HG03159 (cell line): ENCODE measurements around the gene PTPN11.
"Not testable (repeated sequence)": the region's sequence is repeated elsewhere in the genome, so short reads cannot be mapped to it uniquely, and the experiment has no call there.

Experiments used
- ATAC-seq: cut with Tn5 transposase; IDR thresholded peaks from one replicate; pipeline ENCODE4 v1.9.1; 2021; ENCODE audit warnings: mild to moderate bottlenecking, moderate library complexity; ENCODE audit not compliant: unreplicated experiment

PTPN11 gene

GRCh38 chr12:112409064-112409905 is 9.5 kb upstream of the PTPN11 start, which contains the start of gene RPL6:
Gene RPL6 (minus strand): TSS chr12:112409605. CDS start chr12:112408656, 949 bp downstream.
- ATAC-seq, result peak; percentile 87

GRCh38 chr12:112409906-112410244 is 8.9 kb upstream of the PTPN11 start:
- no peak for ATAC-seq

GRCh38 chr12:112413855-112414625 is 4.7 kb upstream of the PTPN11 start:
- ATAC-seq, result no peak

- not testable (repeated sequence) for ATAC-seq
These were observed 3.3 kb upstream of the PTPN11 start for GRCh38 chr12:112415457-112415856.

DNA sequence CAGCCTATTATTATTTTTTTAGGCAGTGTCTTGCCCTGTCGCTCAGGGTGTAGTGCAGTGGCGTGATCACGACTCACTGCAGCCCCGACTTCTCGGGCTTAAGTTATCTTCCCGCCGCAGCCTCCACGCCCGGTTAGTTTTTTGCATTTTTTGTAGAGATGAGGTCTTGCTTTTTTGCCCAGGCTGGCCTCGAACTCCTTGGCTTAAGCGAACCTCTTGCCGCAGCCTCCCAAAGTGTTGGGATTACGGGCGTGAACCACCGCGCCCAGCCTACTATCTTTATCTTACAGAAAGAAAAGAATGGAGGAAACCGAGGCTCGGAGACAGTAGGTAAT is 507 bp upstream of the PTPN11 start:
- ATAC-seq, result peak; percentile 6

DNA sequence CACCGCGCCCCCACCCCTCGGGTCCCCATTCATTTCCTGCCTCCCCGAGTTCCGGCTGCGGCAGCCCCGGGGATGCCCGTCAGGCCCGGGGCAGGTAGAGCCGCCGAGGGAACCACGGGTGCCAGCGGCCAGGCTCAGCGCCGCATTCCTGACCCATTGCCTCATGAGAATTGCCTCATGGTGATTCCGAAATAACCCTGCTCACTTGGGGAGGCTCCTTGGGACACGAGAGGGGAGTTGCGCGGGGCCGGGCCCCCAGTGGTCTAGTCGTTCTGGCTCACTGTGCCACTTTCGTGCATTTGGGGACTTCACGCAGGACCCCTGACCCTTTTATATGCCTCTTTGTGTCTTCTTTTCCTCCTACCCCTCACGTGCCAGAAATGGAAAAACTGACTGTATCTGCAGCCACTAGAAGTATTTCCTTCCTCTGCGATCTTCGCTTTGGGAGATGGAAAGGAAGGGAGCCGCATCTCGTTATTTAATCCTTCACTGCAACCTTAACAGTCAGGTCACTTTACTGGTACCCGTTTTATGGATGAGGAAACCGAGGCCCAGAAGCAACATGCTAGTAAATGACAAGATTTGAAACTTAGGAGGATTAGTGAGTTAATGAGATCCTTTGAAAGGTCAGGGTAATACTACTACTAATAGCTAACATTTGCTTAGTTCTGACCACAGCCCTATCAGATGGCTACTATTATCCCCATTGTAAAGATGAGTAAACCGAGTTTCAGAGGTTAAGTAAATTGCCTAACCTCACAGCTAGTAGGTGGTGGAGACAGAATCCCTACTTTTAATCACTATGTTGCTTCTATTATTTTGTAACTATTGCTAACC is 768 bp downstream of the PTPN11 start:
- peak; percentile 47 for ATAC-seq

DNA sequence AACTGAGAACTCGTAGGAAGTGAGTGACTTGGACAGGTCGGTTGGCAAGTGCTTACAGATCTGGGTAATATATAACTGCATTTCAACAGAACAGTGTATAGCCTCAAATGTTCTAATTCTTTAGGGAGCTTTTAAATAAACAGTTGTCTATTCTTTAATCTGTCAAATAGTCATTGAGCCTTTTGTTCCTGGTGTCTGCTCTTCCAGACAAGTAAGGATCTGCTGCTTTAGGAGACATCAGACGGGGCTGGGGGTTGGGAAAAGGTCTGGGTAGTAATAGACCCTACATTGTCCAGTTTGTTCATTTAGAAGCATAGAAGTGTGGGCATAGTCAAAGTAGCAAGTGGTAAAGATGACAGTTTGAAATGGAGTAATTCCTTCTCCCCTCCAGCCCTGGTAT is 2.0 kb downstream of the PTPN11 start:
- ATAC-seq, result no peak

DNA sequence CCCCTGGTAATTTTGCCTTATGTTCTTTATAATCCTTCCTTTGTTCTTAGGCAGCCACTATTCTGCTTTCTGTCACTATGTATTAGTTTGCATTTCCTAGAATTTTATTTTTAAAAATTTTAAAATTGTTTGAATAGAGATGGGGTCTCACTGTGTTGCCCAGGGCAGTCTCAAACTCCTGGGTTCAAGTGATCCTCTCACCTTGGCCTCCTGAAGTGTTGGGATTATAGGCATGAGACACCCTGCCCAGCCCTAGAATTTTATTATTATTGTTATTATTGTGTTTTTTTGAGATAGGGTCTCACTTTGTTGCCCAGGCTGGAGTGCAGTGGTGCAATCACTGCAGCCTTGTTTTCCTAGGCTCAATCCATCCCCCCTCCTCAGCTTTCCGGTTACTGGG is 2.6 kb downstream of the PTPN11 start:
- no peak for ATAC-seq

DNA sequence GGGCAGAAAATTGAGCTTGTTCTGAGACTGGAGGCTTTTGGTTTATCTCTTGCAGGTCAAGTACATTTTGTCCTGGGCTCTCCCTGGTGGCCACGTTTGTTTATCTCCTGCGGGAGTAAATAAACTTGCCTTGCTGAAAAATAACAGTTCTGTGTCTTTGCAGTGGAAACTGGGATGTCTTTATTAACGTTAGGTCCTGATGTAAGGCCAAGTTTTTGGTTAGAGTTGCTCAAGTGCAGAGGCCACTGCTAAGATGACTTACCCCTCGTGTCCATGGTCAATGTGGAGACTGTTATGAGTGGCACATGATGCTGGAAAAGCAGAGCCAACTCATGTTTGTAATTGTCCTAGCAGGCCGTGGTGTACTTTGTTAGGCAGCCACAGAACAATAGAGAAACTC is 3.8 kb downstream of the PTPN11 start:
- ATAC-seq, result no peak

DNA sequence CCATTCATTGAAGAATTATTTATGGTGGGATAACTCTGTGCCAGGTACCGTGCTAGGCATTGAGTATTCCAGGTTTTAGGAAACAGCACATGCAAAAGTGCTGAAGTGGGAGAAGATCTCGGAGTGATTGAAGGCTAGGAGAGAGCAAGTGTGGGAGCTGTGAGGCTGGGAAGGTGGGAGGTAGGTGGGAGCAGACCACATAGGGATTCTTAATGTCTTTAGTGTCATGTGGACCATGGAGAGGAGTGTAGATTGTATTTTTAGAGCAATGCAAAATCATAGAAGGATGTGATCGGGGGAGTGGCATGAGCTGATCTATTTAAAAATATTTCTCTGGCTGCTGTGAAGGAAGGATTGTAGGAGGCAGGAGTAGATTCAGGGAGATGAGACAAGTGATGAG is 5.4 kb downstream of the PTPN11 start:
- ATAC-seq, result no peak

GRCh38 chr12:112425582-112426382 is 7.0 kb downstream of the PTPN11 start:
- ATAC-seq, result no peak

DNA sequence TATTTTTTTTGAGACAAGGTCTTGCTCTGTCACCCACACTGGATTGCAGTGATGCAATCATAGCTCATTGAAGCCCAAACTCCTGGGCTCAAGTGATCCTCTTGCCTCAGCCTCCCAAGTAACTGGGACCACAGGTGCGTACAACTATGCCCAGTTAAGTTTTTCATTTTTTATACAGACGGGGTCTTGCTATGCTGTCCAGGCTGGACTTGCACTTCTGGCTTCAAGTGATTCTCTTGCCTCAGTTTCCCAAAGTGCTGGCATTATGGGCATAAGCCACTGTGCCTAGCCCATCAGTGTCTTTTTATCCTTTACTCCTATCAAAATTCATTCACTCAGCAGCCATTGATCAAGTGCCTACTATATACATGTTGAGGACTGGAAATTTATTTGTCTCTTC is 9.0 kb downstream of the PTPN11 start:
- ATAC-seq, result no peak

- no peak for ATAC-seq
These were observed 12.2 kb downstream of the PTPN11 start for GRCh38 chr12:112430929-112431328.

DNA sequence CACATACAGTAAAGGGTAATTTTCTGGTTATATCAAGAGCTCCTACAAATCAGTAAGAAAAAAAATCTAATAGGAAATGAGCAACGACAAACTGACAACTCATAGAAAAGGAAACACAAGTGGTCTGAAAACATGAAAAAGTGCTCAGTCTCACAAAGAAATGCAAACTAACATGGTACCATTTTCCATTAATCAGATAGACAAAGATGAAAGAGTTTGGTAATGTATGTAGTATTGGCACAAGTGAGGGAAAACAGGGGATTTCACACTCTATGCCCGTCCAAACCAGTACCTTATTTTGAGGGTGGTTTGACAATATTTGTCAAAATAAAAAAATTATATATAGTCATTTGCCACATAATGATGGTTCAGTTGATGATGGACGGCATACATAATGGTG is 13.2 kb downstream of the PTPN11 start:
- no peak for ATAC-seq

DNA sequence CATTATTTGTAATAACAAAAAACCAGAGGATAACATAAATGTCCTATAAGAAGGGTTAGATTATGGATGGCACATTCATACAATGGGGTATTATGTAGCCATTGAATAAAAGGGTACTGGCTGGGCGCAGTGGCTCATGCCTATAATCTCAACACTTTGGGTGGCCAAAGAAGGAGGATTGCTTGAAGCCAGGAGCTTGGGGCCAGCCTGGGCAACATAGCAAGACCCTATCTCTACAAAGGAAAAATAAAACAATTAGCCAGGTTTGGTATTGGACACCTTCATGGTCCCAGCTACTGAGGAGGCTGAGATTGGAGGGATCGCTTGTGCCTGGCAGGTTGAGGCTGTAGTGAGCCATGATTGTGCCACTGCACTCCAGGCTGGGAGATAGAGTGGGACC is 14.8 kb downstream of the PTPN11 start:
- ATAC-seq, result no peak

GRCh38 chr12:112438645-112439044 is 19.9 kb downstream of the PTPN11 start:
- ATAC-seq, result not testable (repeated sequence)

DNA sequence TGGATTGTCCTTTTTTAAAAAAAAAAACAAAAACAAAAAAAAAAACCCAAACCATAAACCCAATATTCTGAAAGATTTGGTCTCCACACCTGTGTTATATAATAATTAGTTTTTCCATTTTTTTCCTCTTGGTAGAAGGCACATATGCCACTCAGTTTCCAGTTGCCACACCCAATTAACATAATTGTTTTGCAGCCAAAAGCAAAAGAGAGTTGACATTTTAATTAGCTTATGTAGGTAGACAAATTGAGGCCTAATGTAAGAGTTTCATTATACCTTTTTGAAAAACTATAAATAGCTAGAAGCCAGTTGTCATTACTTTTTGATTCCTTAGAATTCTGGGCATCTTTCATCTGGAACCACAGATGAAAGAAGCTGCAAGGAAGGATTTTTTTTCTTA is 21.0 kb downstream of the PTPN11 start:
- ATAC-seq, result no peak

- ATAC-seq, result not testable (repeated sequence)
These were observed 21.9 kb downstream of the PTPN11 start for GRCh38 chr12:112440653-112441052.

DNA sequence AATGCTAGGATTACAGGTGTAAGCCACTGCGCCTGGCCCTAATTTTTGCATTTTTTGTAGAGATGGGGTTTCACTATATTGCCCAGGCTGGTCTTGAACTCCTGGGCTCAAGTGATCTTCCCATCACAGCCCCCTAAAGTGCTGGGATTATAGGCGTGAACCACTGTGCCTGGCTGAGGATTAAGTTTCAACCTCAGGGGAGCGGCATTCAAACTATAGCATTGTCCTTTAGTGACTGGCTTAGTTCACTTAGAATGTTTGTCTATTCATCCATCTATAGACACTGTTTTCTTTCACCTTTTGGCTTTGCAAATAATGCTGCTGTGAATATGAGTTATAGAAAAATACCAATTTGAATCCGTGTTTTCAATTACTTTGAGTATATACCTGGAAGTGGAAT is 25.2 kb downstream of the PTPN11 start:
- no peak for ATAC-seq

GRCh38 chr12:112446008-112446725 is 27.4 kb downstream of the PTPN11 start:
- ATAC-seq, result no peak
